Liver (tissue), 9 donors: ENCODE results near the gene PDXDC1. TPM values are rescaled to one million over a fixed set of nuclear protein-coding genes. Genes with fewer than 3 reads are reported as not detected.

Experiments used
- DNase-seq: peaks from one replicate; pipeline ENCODE4 v3.0.0-alpha.2; 2017; ENCODE audit warnings: low spot score
- H3K27ac ChIP-seq, 2 donors: one replicate each; pipeline ENCODE4 v1.7.0; 2013; ENCODE audit warnings: inconsistent platforms in 2 of 2, low read length in 2 of 2, control low read depth in 1 of 2, low read depth in 1 of 2, mild to moderate bottlenecking in 1 of 2
- H3K27me3 ChIP-seq, 4 donors: one replicate each; pipeline versions ENCODE4 v1.6.1 to v1.7.0; 2013; ENCODE audit warnings: low read length in 3 of 4, inconsistent platforms in 1 of 4, mild to moderate bottlenecking in 1 of 4, moderate library complexity in 1 of 4; ENCODE audit not compliant: control insufficient read depth in 4 of 4, insufficient read depth in 4 of 4
- H3K36me3 ChIP-seq, 4 donors: one replicate each; pipeline versions ENCODE4 v1.6.1 to v1.7.0; 2013; ENCODE audit warnings: low read length in 3 of 4, mild to moderate bottlenecking in 3 of 4, low read depth in 1 of 4, moderate library complexity in 1 of 4; ENCODE audit not compliant: control insufficient read depth in 4 of 4, insufficient read depth in 3 of 4
- H3K4me1 ChIP-seq, 4 donors: one replicate each; pipeline versions ENCODE4 v1.6.1 to v1.7.0; 2013; ENCODE audit warnings: low read length in 3 of 4, mild to moderate bottlenecking in 3 of 4, moderate library complexity in 1 of 4; ENCODE audit not compliant: control insufficient read depth in 4 of 4, insufficient read depth in 4 of 4
- H3K4me3 ChIP-seq, 3 donors: one replicate each; pipeline versions ENCODE4 v1.6.1 to v1.7.0; 2013; ENCODE audit warnings: low read length in 3 of 3, control low read depth in 1 of 3, low read depth in 1 of 3, mild to moderate bottlenecking in 1 of 3
- H3K9ac ChIP-seq, 2 donors: one replicate each; pipeline ENCODE4 v1.7.0; 2013; ENCODE audit warnings: low read length in 2 of 2, mild to moderate bottlenecking in 2 of 2, moderate library complexity in 2 of 2, control low read depth in 1 of 2, low read depth in 1 of 2
- H3K9me3 ChIP-seq, 4 donors: one replicate each; pipeline versions ENCODE4 v1.6.1 to v1.7.0; 2013; ENCODE audit warnings: low read length in 3 of 4; ENCODE audit not compliant: control insufficient read depth in 4 of 4
- CTCF ChIP-seq: fragments of 150-350 bp; IDR thresholded peaks from 2 replicates; pipeline ENCODE4 v1.5.1; 2017; ENCODE audit warnings: improper control_type of control experiment, low read depth, low read length; ENCODE audit not compliant: missing input control
- EGR1 ChIP-seq, 2 donors: IDR thresholded peaks; 2 replicates each; pipeline ENCODE4 v1.6.1; 2016 to 2018; ENCODE audit warnings: antibody characterized with exemption in 2 of 2, low read depth in 2 of 2
- FOXA1 ChIP-seq: IDR thresholded peaks from 2 replicates; pipeline ENCODE4 v1.6.1; 2016; ENCODE audit warnings: antibody characterized with exemption
- FOXA2 ChIP-seq: IDR thresholded peaks from 2 replicates; pipeline ENCODE4 v1.6.1; 2016; ENCODE audit warnings: antibody characterized with exemption
- GABPA ChIP-seq, 2 donors: IDR thresholded peaks in 1 of 2; conservative IDR thresholded peaks in 1 of 2; 2 replicates each; pipeline ENCODE4 v1.6.1; 2016; ENCODE audit warnings: antibody characterized with exemption in 2 of 2, mild to moderate bottlenecking in 1 of 2, moderate library complexity in 1 of 2
- HNF4A ChIP-seq, 2 donors: conservative IDR thresholded peaks; 2 replicates each; pipeline ENCODE4 v1.6.1; 2016; ENCODE audit warnings: antibody characterized with exemption in 2 of 2, mild to moderate bottlenecking in 2 of 2
- HNF4G ChIP-seq: IDR thresholded peaks from 2 replicates; pipeline ENCODE4 v1.6.1; 2016; ENCODE audit warnings: antibody characterized with exemption
- JUND ChIP-seq, 2 donors: IDR thresholded peaks; 2 replicates each; pipeline ENCODE4 v1.6.1; 2016; ENCODE audit warnings: antibody characterized with exemption in 2 of 2
- NR2F2 ChIP-seq: IDR thresholded peaks from 2 replicates; pipeline ENCODE4 v1.6.1; 2016; ENCODE audit warnings: antibody characterized with exemption
- RAD21 ChIP-seq, 2 donors: IDR thresholded peaks; 2 replicates each; pipeline ENCODE4 v1.6.1; 2016; ENCODE audit warnings: antibody characterized with exemption in 2 of 2, mild to moderate bottlenecking in 2 of 2
- REST ChIP-seq: IDR thresholded peaks from 2 replicates; pipeline ENCODE4 v1.6.1; 2016; ENCODE audit warnings: antibody characterized with exemption, mild to moderate bottlenecking
- RXRA ChIP-seq, 2 donors: IDR thresholded peaks; 2 replicates each; pipeline ENCODE4 v1.6.1; 2017 to 2018; ENCODE audit warnings: antibody characterized with exemption in 2 of 2, mild to moderate bottlenecking in 1 of 2
- SP1 ChIP-seq: IDR thresholded peaks from 2 replicates; pipeline ENCODE4 v1.6.1; 2018; ENCODE audit warnings: antibody characterized with exemption, mild to moderate bottlenecking
- TAF1 ChIP-seq: conservative IDR thresholded peaks from 2 replicates; pipeline ENCODE4 v1.6.1; 2016; ENCODE audit warnings: antibody characterized with exemption, mild to moderate bottlenecking
- YY1 ChIP-seq: IDR thresholded peaks from 2 replicates; pipeline ENCODE4 v1.6.1; 2016; ENCODE audit warnings: antibody characterized with exemption, mild to moderate bottlenecking
- WGBS: extraction: QIAGEN DNeasy Blood & Tissue Kit; methylation state at CpG from one replicate; pipeline ENCODE4 v1.1.7; 2013; 5-methylcytosine and 5-hydroxymethylcytosine counted together
- polyA plus RNA-seq, 2 donors: library from polyadenylated mRNA; stranded (reverse) in 1 of 2; unstranded in 1 of 2; fragments of 200-250 nt in 1 of 2; fragments of >200 nt in 1 of 2; fragmentation: Nextera tagmentation in 1 of 2; extraction: Ambion mirVana in 1 of 2; gene quantifications; one replicate each; pipeline versions ENCODE4 v1.2.1 to v1.2.3, GENCODE V29; 2013 to 2015
- total RNA-seq, 2 donors: library from RNA; depleted of rRNA; stranded (reverse); fragments of >200 nt; gene quantifications; one replicate each; pipeline ENCODE4 v1.2.3, GENCODE V29; 2014
- TF ChIP-seq, protein P1 (sequence below): IDR thresholded peaks from 2 replicates; pipeline ENCODE4 v1.6.1; 2016; ENCODE audit warnings: antibody characterized with exemption
- TF ChIP-seq, protein P2 (sequence below): IDR thresholded peaks from 2 replicates; pipeline ENCODE4 v1.6.1; 2016; ENCODE audit warnings: antibody characterized with exemption
- TF ChIP-seq, protein P3 (sequence below): IDR thresholded peaks from 2 replicates; pipeline ENCODE4 v1.6.1; 2016; ENCODE audit warnings: antibody characterized with exemption
- donor health status: healthy.
- donor health status: healthy.
- donor health status: healthy.
- donor health status: healthy.
- donor health status: healthy.

The PDXDC1 gene
- total and polyA plus RNA-seq, 4 donors = 44.7 to 165 (median 58.0) TPM

DNA sequence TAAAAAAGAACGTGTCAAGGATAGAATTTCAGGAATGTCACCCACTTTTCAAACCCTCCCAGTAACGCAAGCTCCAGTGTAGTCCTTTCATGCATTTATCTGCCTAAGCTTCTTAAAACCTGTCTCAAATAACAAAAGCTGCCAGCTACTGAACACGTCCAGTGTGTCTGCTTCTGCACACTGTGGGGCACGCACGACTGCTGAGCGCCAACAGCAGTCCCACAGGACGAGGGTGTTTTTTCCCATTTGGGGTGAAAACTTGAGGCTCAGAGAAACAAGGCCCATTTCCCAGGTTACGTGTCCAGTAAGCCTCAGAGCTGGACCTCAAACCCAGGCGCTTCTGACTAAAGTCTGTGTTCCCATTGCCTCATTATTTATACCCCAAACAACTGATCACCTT is 63.9 kb downstream of the PDXDC1 start:
- Histone ChIP-seq H3K4me3 (no peak overlapping the region), H3K4me1 (peaks cover 0 to 11% (median 9%) of the 10 kb centered on the region in 4 donors), H3K36me3 (peaks cover 25 to 67% (median 61%) of the 10 kb centered on the region in 4 donors), H3K27ac (no peak overlapping the region), H3K9me3 (no peaks in the 10 kb centered on the region), H3K27me3 (no peaks in the 10 kb centered on the region), H3K9ac (no peak overlapping the region)
- 92% methylated on average over 9 of the region's 9 CpGs for WGBS
- no peak for DNase-seq
- TF ChIP-seq, protein P1, sequence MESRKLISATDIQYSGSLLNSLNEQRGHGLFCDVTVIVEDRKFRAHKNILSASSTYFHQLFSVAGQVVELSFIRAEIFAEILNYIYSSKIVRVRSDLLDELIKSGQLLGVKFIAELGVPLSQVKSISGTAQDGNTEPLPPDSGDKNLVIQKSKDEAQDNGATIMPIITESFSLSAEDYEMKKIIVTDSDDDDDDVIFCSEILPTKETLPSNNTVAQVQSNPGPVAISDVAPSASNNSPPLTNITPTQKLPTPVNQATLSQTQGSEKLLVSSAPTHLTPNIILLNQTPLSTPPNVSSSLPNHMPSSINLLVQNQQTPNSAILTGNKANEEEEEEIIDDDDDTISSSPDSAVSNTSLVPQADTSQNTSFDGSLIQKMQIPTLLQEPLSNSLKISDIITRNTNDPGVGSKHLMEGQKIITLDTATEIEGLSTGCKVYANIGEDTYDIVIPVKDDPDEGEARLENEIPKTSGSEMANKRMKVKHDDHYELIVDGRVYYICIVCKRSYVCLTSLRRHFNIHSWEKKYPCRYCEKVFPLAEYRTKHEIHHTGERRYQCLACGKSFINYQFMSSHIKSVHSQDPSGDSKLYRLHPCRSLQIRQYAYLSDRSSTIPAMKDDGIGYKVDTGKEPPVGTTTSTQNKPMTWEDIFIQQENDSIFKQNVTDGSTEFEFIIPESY = no peak
- no peak for TF ChIP-seq SP1
- no peak for TF ChIP-seq FOXA2
- TF ChIP-seq RAD21 (IDR thresholded peaks at IDR 0.05) = no peak
- TF ChIP-seq EGR1 (IDR thresholded peaks at IDR 0.05; ENCODE audit: low read depth in 2 of 2) = no peak
- TF ChIP-seq FOXA1 = no peak
- no peak for TF ChIP-seq REST
- TF ChIP-seq CTCF = no peak
- no peak for TF ChIP-seq TAF1
- no peak for TF ChIP-seq NR2F2
- TF ChIP-seq JUND (IDR thresholded peaks at IDR 0.05) = no peak
- TF ChIP-seq HNF4A (conservative IDR thresholded peaks at IDR 0.05) = no peak
- TF ChIP-seq GABPA (IDR thresholded peaks at IDR 0.05 in 1 of 2, conservative IDR thresholded peaks at IDR 0.05 in 1 of 2) = no peak
- no peak for TF ChIP-seq RXRA (IDR thresholded peaks at IDR 0.05)
- TF ChIP-seq, protein P2, sequence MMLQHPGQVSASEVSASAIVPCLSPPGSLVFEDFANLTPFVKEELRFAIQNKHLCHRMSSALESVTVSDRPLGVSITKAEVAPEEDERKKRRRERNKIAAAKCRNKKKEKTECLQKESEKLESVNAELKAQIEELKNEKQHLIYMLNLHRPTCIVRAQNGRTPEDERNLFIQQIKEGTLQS = no peak
- no peak for TF ChIP-seq HNF4G
- TF ChIP-seq YY1 = no peak
- TF ChIP-seq, protein P3, sequence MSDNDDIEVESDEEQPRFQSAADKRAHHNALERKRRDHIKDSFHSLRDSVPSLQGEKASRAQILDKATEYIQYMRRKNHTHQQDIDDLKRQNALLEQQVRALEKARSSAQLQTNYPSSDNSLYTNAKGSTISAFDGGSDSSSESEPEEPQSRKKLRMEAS = no peak
